ENCODE results near the gene SBK1. TPM values are rescaled to one million over a fixed set of nuclear protein-coding genes. Genes with fewer than 3 reads are reported as not detected.

SBK1 gene
- total RNA-seq, 2 donors from 2014 or later: 0.28 to 0.58 TPM

Other genes starting within 250 kb of the SBK1 start
- gene GSG1L, start 228.8 kb upstream of the SBK1 start, total RNA-seq: under 1 TPM in 1 of 2 donors, not detected in 1; 0.17 TPM
- 100 to 1,000 TPM; 104 to 105 TPM for gene XPO6, start 80.6 kb upstream of the SBK1 start, total RNA-seq
- gene NPIPB6, start 71.0 kb downstream of the SBK1 start, total RNA-seq: 1 to 10 TPM; 2.0 to 4.0 TPM
- 10 to 100 TPM; 19.8 to 76.1 TPM for gene EIF3CL, start 111.3 kb downstream of the SBK1 start, total RNA-seq
- under 1 TPM in 1 of 2 donors, not detected in 1; 0.21 TPM for gene NPIPB7, start 179.8 kb downstream of the SBK1 start, total RNA-seq
- gene CLN3, start 199.5 kb downstream of the SBK1 start, total RNA-seq: 100 to 1,000 TPM in 1 of 2 donors, 10 to 100 TPM in 1; 84.0 to 142 TPM
- 10 to 100 TPM; 49.8 to 96.0 TPM for gene APOBR, start 202.1 kb downstream of the SBK1 start, total RNA-seq
- gene IL27, start 214.3 kb downstream of the SBK1 start, total RNA-seq: not detected
- gene NUPR1, start 246.4 kb downstream of the SBK1 start, total RNA-seq: 100 to 1,000 TPM in 1 of 2 donors, 10 to 100 TPM in 1; 52.2 to 106 TPM